SU-DHL-6 (cell line): Measurements from ENCODE around the gene PTPRN2.

Experiments
- H2AFZ ChIP-seq: fragments of 200-600 bp; sonication (generic); 2 replicates; pipeline ENCODE4 v1.6.1; 2014; ENCODE audit warnings: low read depth, mild to moderate bottlenecking, moderate library complexity, mixed read lengths, antibody characterized with exemption, low read length; ENCODE audit not compliant: severe bottlenecking
- H3F3A ChIP-seq: fragments of 200-600 bp; shearing (Covaris generic); 2 replicates; pipeline ENCODE4 v1.6.0; 2016; ENCODE audit warnings: antibody characterized with exemption, mild to moderate bottlenecking; ENCODE audit not compliant: insufficient read depth
- H3K27ac ChIP-seq: fragments of 200-600 bp; sonication (generic); 2 replicates; pipeline ENCODE4 v1.5.1; 2016; ENCODE audit warnings: low read depth, mild to moderate bottlenecking, low read length, moderate library complexity, mixed read lengths
- H3K27me3 ChIP-seq: fragments of 200-600 bp; sonication (generic), shearing (Covaris generic); 2 replicates; pipeline ENCODE4 v1.6.0; 2014; ENCODE audit warnings: mild to moderate bottlenecking, low read length
- H3K36me3 ChIP-seq: fragments of 200-600 bp; sonication (generic); 2 replicates; pipeline ENCODE4 v1.6.1; 2014; ENCODE audit warnings: mild to moderate bottlenecking, low read length, mixed read lengths
- H3K4me2 ChIP-seq: fragments of 300-600, 200-600 bp; shearing (Covaris generic), sonication (generic); 2 replicates; pipeline ENCODE4 v1.6.0; 2014; ENCODE audit warnings: low read length, low read depth, mild to moderate bottlenecking; ENCODE audit not compliant: poor library complexity, severe bottlenecking
- H3K4me3 ChIP-seq: fragments of 200-600 bp; sonication (generic); 2 replicates; pipeline ENCODE4 v1.5.1; 2014; ENCODE audit warnings: antibody characterized with exemption, low read length, mild to moderate bottlenecking, mixed read lengths; ENCODE audit not compliant: insufficient read depth, poor library complexity, severe bottlenecking
- H3K79me2 ChIP-seq: fragments of 200-600 bp; sonication (generic); 2 replicates; pipeline ENCODE4 v1.6.1; 2014; ENCODE audit warnings: mild to moderate bottlenecking, low read length, moderate library complexity; ENCODE audit not compliant: insufficient read depth
- H3K9ac ChIP-seq: fragments of 200-600 bp; sonication (generic); 2 replicates; pipeline ENCODE4 v1.7.0; 2014; ENCODE audit warnings: mild to moderate bottlenecking, low read length
- H3K9me2 ChIP-seq: fragments of 200-600 bp; sonication (generic); replicated peaks from 2 replicates; pipeline ENCODE4 v1.6.1; 2014; ENCODE audit warnings: low read length; ENCODE audit not compliant: insufficient read depth
- H3K9me3 ChIP-seq: fragments of 200-600 bp; sonication (generic); 2 replicates; pipeline ENCODE4 v1.6.1; 2014; ENCODE audit warnings: low read length, mixed read lengths; ENCODE audit not compliant: insufficient read depth
- H4K20me1 ChIP-seq: fragments of 200-600 bp; sonication (generic); 2 replicates; pipeline ENCODE4 v1.6.1; 2014; ENCODE audit warnings: low read depth, mild to moderate bottlenecking, antibody characterized with exemption, low read length, moderate library complexity, mixed read lengths
- EZH2phosphoT487 ChIP-seq: fragments of 200-600 bp; sonication (generic), shearing (Covaris generic); conservative IDR thresholded peaks from 2 replicates; pipeline ENCODE4 v1.6.1; 2018; ENCODE audit warnings: mild to moderate bottlenecking, antibody characterized with exemption, low read length, moderate library complexity, mixed read lengths
- TF ChIP-seq, protein P1 (sequence below): fragments of 200-600 bp; sonication (generic); IDR thresholded peaks from one replicate; pipeline ENCODE4 v1.5.1; 2017; ENCODE audit warnings: antibody characterized with exemption, mild to moderate bottlenecking, low read length, moderate library complexity; ENCODE audit not compliant: insufficient read depth, poor library complexity, severe bottlenecking

Gene PTPRN2

DNA sequence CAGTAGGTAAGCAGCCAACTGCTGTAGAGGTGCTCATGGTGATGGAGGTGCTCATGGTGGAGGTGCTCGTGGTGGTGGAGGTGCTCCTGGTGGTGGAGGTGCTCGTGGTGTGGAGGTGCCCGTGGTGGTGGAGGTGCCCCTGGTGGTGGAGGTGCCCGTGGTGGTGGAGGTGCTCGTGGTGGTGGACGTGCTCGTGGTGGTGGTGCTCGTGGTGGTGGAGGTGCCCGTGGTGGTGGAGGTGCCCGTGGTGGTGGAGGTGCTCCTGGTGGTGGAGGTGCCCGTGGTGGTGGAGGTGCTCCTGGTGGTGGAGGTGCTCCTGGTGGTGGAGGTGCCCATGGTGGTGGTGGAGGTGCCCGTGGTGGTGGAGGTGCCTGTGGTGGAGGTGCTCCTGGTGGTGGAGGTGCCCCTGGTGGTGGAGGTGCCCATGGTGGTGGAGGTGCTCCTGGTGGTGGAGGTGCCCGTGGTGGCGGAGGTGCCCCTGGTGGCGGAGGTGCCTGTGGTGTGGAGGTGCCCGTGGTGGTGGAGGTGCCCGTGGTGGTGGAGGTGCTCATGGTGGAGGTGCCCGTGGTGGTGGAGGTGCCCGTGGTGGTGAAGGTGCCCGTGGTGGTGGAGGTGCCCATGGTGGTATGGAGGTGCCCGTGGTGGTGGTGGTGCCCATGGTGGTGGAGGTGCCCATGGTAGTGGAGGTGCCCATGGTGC, 517.3 kb downstream of the PTPRN2 start:
- H3K79me2 ChIP-seq: no peaks in the 10 kb centered on the region
- no peak overlapping the region for H3K4me2 ChIP-seq
- H4K20me1 ChIP-seq: no peaks in the 10 kb centered on the region
- no peak overlapping the region for H3K4me3 ChIP-seq
- H3K9ac ChIP-seq: no peak overlapping the region
- H3F3A ChIP-seq: no peaks in the 10 kb centered on the region
- H3K9me2 ChIP-seq: no peaks in the 10 kb centered on the region
- no peaks in the 10 kb centered on the region for H3K36me3 ChIP-seq
- no peaks in the 10 kb centered on the region for H3K9me3 ChIP-seq
- no peak overlapping the region for H3K27ac ChIP-seq
- H3K27me3 ChIP-seq: no peaks in the 10 kb centered on the region
- H2AFZ ChIP-seq: no peak overlapping the region
- TF ChIP-seq, protein P1, sequence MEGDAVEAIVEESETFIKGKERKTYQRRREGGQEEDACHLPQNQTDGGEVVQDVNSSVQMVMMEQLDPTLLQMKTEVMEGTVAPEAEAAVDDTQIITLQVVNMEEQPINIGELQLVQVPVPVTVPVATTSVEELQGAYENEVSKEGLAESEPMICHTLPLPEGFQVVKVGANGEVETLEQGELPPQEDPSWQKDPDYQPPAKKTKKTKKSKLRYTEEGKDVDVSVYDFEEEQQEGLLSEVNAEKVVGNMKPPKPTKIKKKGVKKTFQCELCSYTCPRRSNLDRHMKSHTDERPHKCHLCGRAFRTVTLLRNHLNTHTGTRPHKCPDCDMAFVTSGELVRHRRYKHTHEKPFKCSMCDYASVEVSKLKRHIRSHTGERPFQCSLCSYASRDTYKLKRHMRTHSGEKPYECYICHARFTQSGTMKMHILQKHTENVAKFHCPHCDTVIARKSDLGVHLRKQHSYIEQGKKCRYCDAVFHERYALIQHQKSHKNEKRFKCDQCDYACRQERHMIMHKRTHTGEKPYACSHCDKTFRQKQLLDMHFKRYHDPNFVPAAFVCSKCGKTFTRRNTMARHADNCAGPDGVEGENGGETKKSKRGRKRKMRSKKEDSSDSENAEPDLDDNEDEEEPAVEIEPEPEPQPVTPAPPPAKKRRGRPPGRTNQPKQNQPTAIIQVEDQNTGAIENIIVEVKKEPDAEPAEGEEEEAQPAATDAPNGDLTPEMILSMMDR: no peak
- no peak for TF ChIP-seq EZH2phosphoT487

DNA sequence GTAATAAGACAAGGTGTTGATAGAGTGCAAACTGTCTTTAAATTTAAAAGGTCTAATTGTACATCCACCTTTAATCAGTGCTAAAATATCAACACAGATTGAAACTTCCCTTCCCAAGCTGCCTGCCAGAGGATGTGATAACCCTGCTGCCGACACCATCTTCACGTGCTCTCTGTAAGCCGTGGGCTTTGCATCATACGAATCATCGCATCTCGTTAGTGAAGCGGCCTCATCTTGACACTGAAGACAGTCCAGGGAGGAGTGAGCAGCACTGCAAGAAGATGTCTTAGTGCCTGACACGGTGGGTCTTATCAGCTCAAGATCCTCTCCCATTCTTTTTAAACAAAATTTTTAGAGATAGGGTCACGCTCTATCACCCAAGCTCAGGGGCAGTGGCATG, 518.8 kb downstream of the PTPRN2 start:
- no peaks in the 10 kb centered on the region for H3K9me3 ChIP-seq
- no peak for TF ChIP-seq EZH2phosphoT487
- TF ChIP-seq, protein P1: no peak

DNA sequence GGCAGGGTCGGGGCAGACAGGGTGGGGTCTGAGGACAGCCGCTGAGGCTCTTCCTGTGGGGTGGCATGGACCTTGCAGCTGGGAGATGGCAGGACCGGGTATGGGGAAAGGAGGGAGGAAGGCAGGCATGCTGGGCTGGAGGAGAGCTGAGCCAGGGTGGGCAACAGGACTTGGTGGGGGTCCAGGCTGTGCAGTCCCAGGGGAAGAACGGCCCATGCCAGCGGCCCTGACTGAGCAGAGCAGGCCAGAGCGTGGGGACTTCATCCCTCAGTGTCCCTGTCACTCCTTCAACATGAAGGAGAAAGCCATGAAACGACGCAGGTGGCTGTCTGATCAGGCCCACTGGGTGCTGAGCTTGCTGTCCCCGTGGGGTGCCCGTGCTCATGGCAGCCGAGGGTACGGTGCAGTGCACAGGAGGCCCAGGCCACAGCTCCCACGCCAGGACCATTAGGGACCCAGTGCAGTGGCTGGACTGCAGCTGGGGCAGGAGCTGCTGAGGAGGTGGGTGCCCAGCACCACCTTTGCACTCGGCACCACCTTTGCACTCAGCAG, 519.6 kb downstream of the PTPRN2 start:
- Histone ChIP-seq H3K9ac (no peak overlapping the region), H3K27me3 (no peaks in the 10 kb centered on the region), H4K20me1 (no peaks in the 10 kb centered on the region), H3K27ac (no peak overlapping the region), H3K9me3 (no peaks in the 10 kb centered on the region), H2AFZ (no peak overlapping the region), H3K9me2 (no peaks in the 10 kb centered on the region), H3F3A (no peaks in the 10 kb centered on the region), H3K4me3 (no peak overlapping the region), H3K4me2 (no peak overlapping the region), H3K36me3 (no peaks in the 10 kb centered on the region), H3K79me2 (no peaks in the 10 kb centered on the region)
- no peak for TF ChIP-seq EZH2phosphoT487
- TF ChIP-seq, protein P1: no peak

More for the DNA sequence above, 518.8 kb downstream of the PTPRN2 start:
- Histone ChIP-seq H3K9me2 (no peaks in the 10 kb centered on the region), H3K4me3 (no peak overlapping the region), H3K4me2 (no peak overlapping the region), H4K20me1 (no peaks in the 10 kb centered on the region), H3F3A (no peaks in the 10 kb centered on the region), H3K27me3 (no peaks in the 10 kb centered on the region), H3K9ac (no peak overlapping the region), H3K27ac (no peak overlapping the region), H2AFZ (no peak overlapping the region), H3K36me3 (no peaks in the 10 kb centered on the region), H3K79me2 (no peaks in the 10 kb centered on the region)
